ENCODE data around the gene SPATA25. TPM values are rescaled to one million over a fixed set of nuclear protein-coding genes. Genes with fewer than 3 reads are reported as not detected.

The SPATA25 gene
- total and polyA plus RNA-seq, 7 experiments from 2014 or later, result 1.0 to 3.9 (median 1.2) TPM; not detected in 2

GRCh38 chr20:45909817-45910669, 22.6 kb upstream of the SPATA25 start:
- Mint-ChIP-seq H3K27ac (peak overlapping the region in 3 of 9 donors; percentile 40 to 69 (median 67)), H3K9me3 (no peaks in the 10 kb centered on the region), H3K4me1 (peaks cover 0 to 21% (median 16%) of the 10 kb centered on the region in 7 donors), H3K36me3 (no peaks in the 10 kb centered on the region), H3K4me3 (peak overlapping the region; percentile 34 to 83 (median 80)), H3K27me3 (peaks cover 0 to 18% (median 10%) of the 10 kb centered on the region in 5 donors)
- ChIA-PET CTCF (no interaction called here), POLR2A (interaction anchor here (3.2 kb wide), 1 partner anchor 24 kb away, joined by 18 read pairs; the partner anchor contains the start of gene PCIF1)
- DNase-seq (no peak), ATAC-seq (no peak)
- Histone ChIP-seq H3K36me3 (ENCODE audit: control insufficient read depth in 2 of 3, insufficient read depth in 3 of 3, low read length in 3 of 3) (no peaks in the 10 kb centered on the region), H3K27me3 (ENCODE audit: control insufficient read depth in 2 of 2, insufficient read depth in 2 of 2, low read length in 2 of 2) (no peaks in the 10 kb centered on the region), H3K4me3 (ENCODE audit: low read length) (peak overlapping the region; percentile 76), H3K4me1 (ENCODE audit: control insufficient read depth in 2 of 2, insufficient read depth in 2 of 2, low read length in 2 of 2) (peaks cover 13 to 17% of the 10 kb centered on the region in 2 donors), H3K9me3 (ENCODE audit: control insufficient read depth in 2 of 3, low read length in 3 of 3) (no peaks in the 10 kb centered on the region), H3K27ac (ENCODE audit: low read depth, low read length) (no peak overlapping the region)
- intact Hi-C loops (cut with micrococcal nuclease), result loop anchor here in 1 of 2 donors (2.0 kb wide), 1 partner anchor 63 kb away; the partner anchor contains the start of gene ZNF335

- ATAC-seq (no peak), DNase-seq (no peak)
- POLR2A ChIA-PET, result interaction anchor here (0.7 to 3.2 kb wide), 2 partner anchors 25 to 648 kb away, joined by 3 to 18 read pairs; partner anchors contain the start of gene PCIF1
- Histone ChIP-seq H3K36me3 (ENCODE audit: control insufficient read depth in 2 of 3, insufficient read depth in 3 of 3, low read length in 3 of 3) (no peaks in the 10 kb centered on the region), H3K9me3 (ENCODE audit: control insufficient read depth in 2 of 3, low read length in 3 of 3) (no peaks in the 10 kb centered on the region), H3K4me3 (ENCODE audit: low read length) (no peak overlapping the region), H3K27ac (ENCODE audit: low read depth, low read length) (no peak overlapping the region), H3K27me3 (ENCODE audit: control insufficient read depth in 2 of 2, insufficient read depth in 2 of 2, low read length in 2 of 2) (no peaks in the 10 kb centered on the region), H3K4me1 (ENCODE audit: control insufficient read depth in 2 of 2, insufficient read depth in 2 of 2, low read length in 2 of 2) (peaks cover 13 to 17% of the 10 kb centered on the region in 2 donors)
- Mint-ChIP-seq H3K27ac (peak overlapping the region in 2 of 9 donors; percentile 58 to 69), H3K4me1 (peaks cover 0 to 21% (median 16%) of the 10 kb centered on the region in 7 donors), H3K27me3 (peaks cover 0 to 14% (median 8%) of the 10 kb centered on the region in 5 donors), H3K9me3 (no peaks in the 10 kb centered on the region), H3K36me3 (no peaks in the 10 kb centered on the region), H3K4me3 (no peak overlapping the region)
- intact Hi-C loops (cut with micrococcal nuclease), result no loop called here
- CTCF ChIA-PET, result interaction anchor here (0.5 kb wide), 1 partner anchor 10 kb away, joined by 4 read pairs; no protein-coding TSS in a partner anchor
These were observed 21.9 kb upstream of the SPATA25 start for GRCh38 chr20:45909336-45909808.

- Mint-ChIP-seq H3K27me3 (peaks cover 0 to 9% (median 4%) of the 10 kb centered on the region in 5 donors), H3K4me3 (no peak overlapping the region), H3K36me3 (no peaks in the 10 kb centered on the region), H3K9me3 (no peaks in the 10 kb centered on the region), H3K27ac (no peak overlapping the region), H3K4me1 (peaks cover 0 to 21% (median 16%) of the 10 kb centered on the region in 7 donors)
- Histone ChIP-seq H3K27me3 (ENCODE audit: control insufficient read depth in 2 of 2, insufficient read depth in 2 of 2, low read length in 2 of 2) (no peaks in the 10 kb centered on the region), H3K4me3 (ENCODE audit: low read length) (no peak overlapping the region), H3K27ac (ENCODE audit: low read depth, low read length) (no peak overlapping the region), H3K36me3 (ENCODE audit: control insufficient read depth in 2 of 3, insufficient read depth in 3 of 3, low read length in 3 of 3) (no peaks in the 10 kb centered on the region), H3K4me1 (ENCODE audit: control insufficient read depth in 2 of 2, insufficient read depth in 2 of 2, low read length in 2 of 2) (peaks cover 13 to 17% of the 10 kb centered on the region in 2 donors), H3K9me3 (ENCODE audit: control insufficient read depth in 2 of 3, low read length in 3 of 3) (no peaks in the 10 kb centered on the region)
- ChIA-PET POLR2A (no interaction called here), CTCF (no interaction called here)
- intact Hi-C loops (cut with micrococcal nuclease), result no loop called here
- ATAC-seq (no peak), DNase-seq (no peak)
These were observed 20.7 kb upstream of the SPATA25 start for GRCh38 chr20:45908084-45908483.

- ATAC-seq (no peak), DNase-seq (no peak)
- Histone ChIP-seq H3K4me3 (ENCODE audit: low read length) (no peak overlapping the region), H3K9me3 (ENCODE audit: control insufficient read depth in 2 of 3, low read length in 3 of 3) (no peaks in the 10 kb centered on the region), H3K4me1 (ENCODE audit: control insufficient read depth in 2 of 2, insufficient read depth in 2 of 2, low read length in 2 of 2) (peaks cover 13 to 17% of the 10 kb centered on the region in 2 donors), H3K36me3 (ENCODE audit: control insufficient read depth in 2 of 3, insufficient read depth in 3 of 3, low read length in 3 of 3) (no peaks in the 10 kb centered on the region), H3K27me3 (ENCODE audit: control insufficient read depth in 2 of 2, insufficient read depth in 2 of 2, low read length in 2 of 2) (no peaks in the 10 kb centered on the region), H3K27ac (ENCODE audit: low read depth, low read length) (no peak overlapping the region)
- ChIA-PET POLR2A (no interaction called here), CTCF (no interaction called here)
- Mint-ChIP-seq H3K27ac (no peak overlapping the region), H3K4me3 (no peak overlapping the region), H3K9me3 (no peaks in the 10 kb centered on the region), H3K27me3 (peaks cover 0 to 6% (median 3%) of the 10 kb centered on the region in 5 donors), H3K4me1 (peaks cover 0 to 19% (median 15%) of the 10 kb centered on the region in 7 donors), H3K36me3 (no peaks in the 10 kb centered on the region)
- intact Hi-C loops (cut with micrococcal nuclease), result no loop called here
These were observed 20.0 kb upstream of the SPATA25 start for GRCh38 chr20:45907219-45907948.

- Histone ChIP-seq H3K36me3 (ENCODE audit: control insufficient read depth in 2 of 3, insufficient read depth in 3 of 3, low read length in 3 of 3) (no peaks in the 10 kb centered on the region), H3K9me3 (ENCODE audit: control insufficient read depth in 2 of 3, low read length in 3 of 3) (no peaks in the 10 kb centered on the region), H3K4me3 (ENCODE audit: low read length) (no peak overlapping the region), H3K4me1 (ENCODE audit: control insufficient read depth in 2 of 2, insufficient read depth in 2 of 2, low read length in 2 of 2) (peaks cover 0 to under 1% of the 10 kb centered on the region in 2 donors), H3K27ac (ENCODE audit: low read depth, low read length) (no peak overlapping the region), H3K27me3 (ENCODE audit: control insufficient read depth in 2 of 2, insufficient read depth in 2 of 2, low read length in 2 of 2) (no peaks in the 10 kb centered on the region)
- Mint-ChIP-seq H3K9me3 (no peaks in the 10 kb centered on the region), H3K36me3 (no peaks in the 10 kb centered on the region), H3K4me3 (no peak overlapping the region), H3K27ac (no peak overlapping the region), H3K27me3 (peaks cover 0 to 1% (median 0%) of the 10 kb centered on the region in 5 donors), H3K4me1 (peaks cover 0 to 3% (median 2%) of the 10 kb centered on the region in 7 donors)
- ATAC-seq, result no peak
- intact Hi-C loops (cut with micrococcal nuclease), result no loop called here
- POLR2A ChIA-PET, result interaction anchor here (0.8 kb wide), 1 partner anchor 12 kb away, joined by 3 read pairs; no protein-coding TSS in a partner anchor
- CTCF ChIA-PET, result no interaction called here
- DNase-seq, result no peak
These were observed 18.2 kb upstream of the SPATA25 start for GRCh38 chr20:45905505-45906079.
